A673 (cell line): ENCODE results near the gene DEGS1. TPM values are rescaled to one million over a fixed set of nuclear protein-coding genes. Genes with fewer than 3 reads are reported as not detected.
A peak's percentile ranks its signal among the peaks of the same experiment; 100 is the strongest.

Source experiments
- Bru-seq: library from RNA; stranded (reverse); fragments of 400-500 nt; gene quantifications from one replicate; lab custom pipeline; 2021; lab: Mats Ljungman, UMichigan
- BruChase-seq, 2 experiments: library from RNA; stranded (reverse); fragments of 400-500 nt; gene quantifications; one replicate each; lab custom pipeline; 2021; lab: Mats Ljungman, UMichigan
- BruUV-seq: library from RNA; stranded (reverse); fragments of 400-500 nt; replicated peaks from 2 replicates; lab custom pipeline; 2021; lab: Mats Ljungman, UMichigan
- CTCF ChIA-PET: fragments of 300-600 bp; sonication (Branson Sonifier 250); formaldehyde crosslinking; loops from one replicate; lab custom pipeline; 2022; ENCODE audit warnings: antibody characterized with exemption; lab: Charles Lee
- POLR2A ChIA-PET: fragments of 300-600 bp; sonication (Branson Sonifier 250); formaldehyde crosslinking; loops from one replicate; lab custom pipeline; 2022; ENCODE audit warnings: antibody characterized with exemption; ENCODE audit not compliant: low non-redundant PET; lab: Charles Lee
- DNase-seq: peaks from one replicate; pipeline ENCODE4 v3.0.0-alpha.2; 2015; ENCODE audit warnings: low spot score
- H3K27ac ChIP-seq: fragments of 200-600 bp; sonication (generic); 2 replicates; pipeline ENCODE4 v1.5.1; 2016; ENCODE audit warnings: mixed run types, low read depth, mild to moderate bottlenecking, mixed read lengths, antibody characterized with exemption, low read length; ENCODE audit not compliant: poor library complexity, severe bottlenecking
- H3K27me3 ChIP-seq: fragments of 200-600 bp; sonication (generic); replicated peaks from 2 replicates; pipeline ENCODE4 v1.6.1; 2017; ENCODE audit warnings: mixed run types, low read depth, mild to moderate bottlenecking, mixed read lengths, antibody characterized with exemption, low read length; ENCODE audit not compliant: insufficient read depth, poor library complexity
- H3K36me3 ChIP-seq: fragments of 200-600 bp; sonication (generic); 2 replicates; pipeline ENCODE4 v1.6.1; 2016; ENCODE audit warnings: mixed run types, mild to moderate bottlenecking, mixed read lengths, antibody characterized with exemption, low read length; ENCODE audit not compliant: insufficient read depth, poor library complexity, severe bottlenecking
- H3K4me1 ChIP-seq: fragments of 200-600 bp; sonication (generic); 2 replicates; pipeline ENCODE4 v1.6.1; 2017; ENCODE audit warnings: mixed run types, mild to moderate bottlenecking, mixed read lengths, antibody characterized with exemption, low read length; ENCODE audit not compliant: insufficient read depth, poor library complexity, severe bottlenecking
- H3K4me3 ChIP-seq: fragments of 200-600 bp; sonication (generic); 2 replicates; pipeline ENCODE4 v1.5.1; 2016; ENCODE audit warnings: low read depth, mixed run types, mild to moderate bottlenecking, mixed read lengths, low read length; ENCODE audit not compliant: poor library complexity, severe bottlenecking
- H3K9me3 ChIP-seq: fragments of 200-600 bp; sonication (generic); 2 replicates; pipeline ENCODE4 v1.6.1; 2016; ENCODE audit warnings: mixed run types, low read depth, mild to moderate bottlenecking, mixed read lengths, antibody characterized with exemption, low read length; ENCODE audit not compliant: poor library complexity, severe bottlenecking
- EZH2 ChIP-seq: fragments of 200-600 bp; sonication (generic); IDR thresholded peaks from 2 replicates; pipeline ENCODE4 v1.6.1; 2017; ENCODE audit warnings: borderline replicate concordance, low read depth, mild to moderate bottlenecking, mixed read lengths, antibody characterized with exemption, low read length; ENCODE audit not compliant: poor library complexity, severe bottlenecking
- intact Hi-C: fragments of 100-400 bp; cut with micrococcal nuclease; formaldehyde crosslinking; loops from one replicate; pipeline ENCODE4 v1.10.0; 2022; ENCODE audit not compliant: unreplicated experiment
- long read RNA-seq: library from polyadenylated mRNA; stranded (forward); transcript quantifications from one replicate; pipeline ENCODE4 v2.0.0, GENCODE V29; 2022
- total RNA-seq: library from RNA; stranded (reverse); gene quantifications from 2 replicates; pipeline ENCODE4 v1.2.3, GENCODE V29; 2021
- TF ChIP-seq, protein P1 (sequence below): fragments of 300-800, 200-600 bp; sonication (generic); conservative IDR thresholded peaks from 2 replicates; pipeline ENCODE4 v1.5.1; 2017; ENCODE audit warnings: low read depth, mild to moderate bottlenecking, antibody characterized with exemption, low read length, moderate library complexity, mixed read lengths

DEGS1 gene
- total RNA-seq = 55.4 and 70.0 TPM in 2 replicates
- percentile 91 among the genes with signal in this experiment for Bru-seq, nascent RNA
- BruChase-seq, experiment 1, labeled RNA remaining after a 2-hour chase = percentile 93 among the genes with signal in this experiment
- BruChase-seq, experiment 2, labeled RNA remaining after a 6-hour chase = percentile 95 among the genes with signal in this experiment
- long read RNA-seq, transcript DEGS1-201 (3 exons, 2,101 nt) = major isoform, 79 of 217 reads
- long read RNA-seq, partial matches to known transcripts = 1 of 217 reads
- long read RNA-seq, other reads (novel, unspliced or antisense) = 137 of 217 reads

DNA sequence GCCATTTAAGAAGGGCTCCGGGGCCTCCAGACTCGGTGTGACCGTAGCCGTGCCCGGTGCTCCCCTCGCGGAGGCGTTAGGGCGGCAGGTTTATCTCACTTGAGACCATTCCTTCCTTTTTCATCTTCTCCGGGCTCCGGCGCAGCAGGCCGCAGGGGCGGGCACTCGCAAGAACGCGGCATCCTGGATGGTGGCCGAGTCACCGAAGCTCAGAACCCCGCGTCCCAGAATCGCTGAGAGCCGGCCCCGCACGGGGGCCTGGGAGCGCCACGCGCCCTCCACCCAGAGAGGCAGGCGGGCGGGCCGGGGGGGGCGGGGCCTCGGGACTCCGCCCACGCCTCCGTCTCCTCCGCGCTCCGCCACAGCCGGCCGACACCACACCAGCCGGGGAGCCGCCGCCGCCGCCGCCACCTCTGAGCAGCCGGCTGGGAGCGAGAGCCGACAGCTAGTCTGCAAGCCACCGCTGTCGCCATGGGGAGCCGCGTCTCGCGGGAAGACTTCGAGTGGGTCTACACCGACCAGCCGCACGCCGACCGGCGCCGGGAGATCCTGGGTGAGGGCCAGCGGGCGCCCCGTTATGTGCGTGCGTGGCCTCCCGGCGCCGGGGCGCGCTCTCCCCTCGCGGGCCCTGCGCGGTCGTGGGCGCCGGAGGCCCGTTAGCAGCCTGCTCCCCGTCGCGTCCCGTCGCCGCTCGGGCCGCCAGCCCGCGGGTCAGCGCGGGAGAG lies at the start of gene DEGS1:
TSS of gene DEGS1 (plus strand) at position 375 of the 725 bp plus-strand sequence. CDS start at position 472, 97 bp downstream.
- H3K27ac ChIP-seq = peak within 1 kb of the TSS; percentile 93
- intact Hi-C loops = no loop called here

DNA sequence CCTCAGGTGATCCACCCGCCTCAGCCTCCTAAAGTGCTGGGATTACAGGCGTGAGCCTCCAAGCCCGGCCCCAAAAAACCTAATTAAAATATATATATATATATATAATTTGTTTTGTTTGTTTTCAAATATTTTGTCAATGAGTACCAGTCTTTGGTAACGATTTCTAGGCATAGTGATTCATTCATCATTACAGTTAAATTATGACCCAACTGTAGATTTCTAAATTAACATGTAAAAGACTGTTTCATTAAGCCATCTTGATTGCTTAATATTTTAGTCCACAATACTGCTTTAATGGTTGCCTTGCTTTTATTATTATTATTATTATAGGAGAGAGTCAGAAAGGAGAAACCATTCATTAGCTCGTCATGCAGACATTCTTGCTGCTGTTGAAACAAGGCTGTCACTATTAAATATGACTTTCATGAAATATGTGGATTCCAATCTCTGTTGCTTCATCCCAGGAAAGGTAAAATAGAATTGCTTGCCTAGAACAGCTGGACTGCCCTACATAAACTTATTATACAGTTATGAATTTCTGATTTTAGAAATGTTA lies 49.2 kb upstream of the DEGS1 start:
- CTCF ChIA-PET = no interaction called here
- Histone ChIP-seq H3K27ac (no peak overlapping the region), H3K27me3 (no peaks in the 10 kb centered on the region), H3K4me1 (no peaks in the 10 kb centered on the region), H3K4me3 (no peak overlapping the region), H3K9me3 (peaks cover 17% of the 10 kb centered on the region), H3K36me3 (peaks cover 59% of the 10 kb centered on the region)
- no peak for DNase-seq
- POLR2A ChIA-PET = no interaction called here
- intact Hi-C loops = no loop called here
- BruUV-seq = no TSS peak
- TF ChIP-seq, protein P1, sequence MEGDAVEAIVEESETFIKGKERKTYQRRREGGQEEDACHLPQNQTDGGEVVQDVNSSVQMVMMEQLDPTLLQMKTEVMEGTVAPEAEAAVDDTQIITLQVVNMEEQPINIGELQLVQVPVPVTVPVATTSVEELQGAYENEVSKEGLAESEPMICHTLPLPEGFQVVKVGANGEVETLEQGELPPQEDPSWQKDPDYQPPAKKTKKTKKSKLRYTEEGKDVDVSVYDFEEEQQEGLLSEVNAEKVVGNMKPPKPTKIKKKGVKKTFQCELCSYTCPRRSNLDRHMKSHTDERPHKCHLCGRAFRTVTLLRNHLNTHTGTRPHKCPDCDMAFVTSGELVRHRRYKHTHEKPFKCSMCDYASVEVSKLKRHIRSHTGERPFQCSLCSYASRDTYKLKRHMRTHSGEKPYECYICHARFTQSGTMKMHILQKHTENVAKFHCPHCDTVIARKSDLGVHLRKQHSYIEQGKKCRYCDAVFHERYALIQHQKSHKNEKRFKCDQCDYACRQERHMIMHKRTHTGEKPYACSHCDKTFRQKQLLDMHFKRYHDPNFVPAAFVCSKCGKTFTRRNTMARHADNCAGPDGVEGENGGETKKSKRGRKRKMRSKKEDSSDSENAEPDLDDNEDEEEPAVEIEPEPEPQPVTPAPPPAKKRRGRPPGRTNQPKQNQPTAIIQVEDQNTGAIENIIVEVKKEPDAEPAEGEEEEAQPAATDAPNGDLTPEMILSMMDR = no peak
- TF ChIP-seq EZH2 = no peak

More for the DNA sequence above, at the start of gene DEGS1:
- Histone ChIP-seq H3K27me3 (no peaks in the 10 kb centered on the region), H3K9me3 (no peaks in the 10 kb centered on the region), H3K4me3 (peak within 1 kb of the TSS; percentile 97), H3K36me3 (peaks cover 5% of the 10 kb centered on the region), H3K4me1 (peaks cover 7% of the 10 kb centered on the region)
- no TSS peak for BruUV-seq
- ChIA-PET POLR2A (interaction anchor here (0.5 to 0.6 kb wide), 4 partner anchors 11 to 533 kb away, joined by 3 to 7 read pairs (median 4); no protein-coding TSS in a partner anchor), CTCF (interaction anchor here (0.5 kb wide), 1 partner anchor 26 kb away, joined by 4 read pairs; no protein-coding TSS in a partner anchor)
- DNase-seq = peak; percentile 93
- TF ChIP-seq, protein P1 = no peak
- no peak for TF ChIP-seq EZH2

DNA sequence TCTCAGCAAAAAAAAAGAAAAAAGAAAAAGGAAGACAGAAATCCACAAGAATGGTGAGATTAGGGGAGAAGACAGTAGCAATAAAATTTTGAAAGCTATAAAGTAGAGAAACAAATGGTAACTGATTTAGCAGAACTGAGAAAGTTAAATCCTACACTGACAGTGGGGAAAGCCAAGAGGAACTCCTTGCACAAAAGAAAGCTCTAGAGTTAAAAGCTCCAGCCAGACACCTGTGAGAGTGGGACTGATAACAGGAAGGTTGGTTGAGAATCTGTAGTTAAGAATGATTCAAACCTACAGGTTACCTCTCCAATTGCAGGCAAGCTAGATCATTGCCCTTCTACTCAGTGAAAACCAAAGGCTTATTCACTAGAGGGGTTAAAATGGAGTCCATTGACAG lies 45.5 kb upstream of the DEGS1 start:
- no peaks in the 10 kb centered on the region for H3K27me3 ChIP-seq
- H3K9me3 ChIP-seq = no peaks in the 10 kb centered on the region
- H3K4me1 ChIP-seq = no peaks in the 10 kb centered on the region
- H3K4me3 ChIP-seq = no peak overlapping the region
- BruUV-seq = no TSS peak
- TF ChIP-seq, protein P1 = no peak
- TF ChIP-seq EZH2 = no peak
- ChIA-PET CTCF (no interaction called here), POLR2A (no interaction called here)
- intact Hi-C loops = no loop called here
- H3K36me3 ChIP-seq = peaks cover 48% of the 10 kb centered on the region
- DNase-seq = no peak
- no peak overlapping the region for H3K27ac ChIP-seq
